Epithelial cell of prostate (primary cell): ENCODE results near the gene MSI2.
"Not testable (repeated sequence)": the region's sequence is repeated elsewhere in the genome, so short reads cannot be mapped to it uniquely, and the experiment has no call there.

Experiments used
- DNase-seq: peaks from one replicate; pipeline ENCODE4 v3.0.0-alpha.2; 2011; ENCODE audit warnings: low read depth, low spot score
- H3K27ac ChIP-seq: fragments of 450-650 bp; 2 replicates; pipeline ENCODE4 v1.5.1; 2017; ENCODE audit warnings: mild to moderate bottlenecking

Gene MSI2

DNA sequence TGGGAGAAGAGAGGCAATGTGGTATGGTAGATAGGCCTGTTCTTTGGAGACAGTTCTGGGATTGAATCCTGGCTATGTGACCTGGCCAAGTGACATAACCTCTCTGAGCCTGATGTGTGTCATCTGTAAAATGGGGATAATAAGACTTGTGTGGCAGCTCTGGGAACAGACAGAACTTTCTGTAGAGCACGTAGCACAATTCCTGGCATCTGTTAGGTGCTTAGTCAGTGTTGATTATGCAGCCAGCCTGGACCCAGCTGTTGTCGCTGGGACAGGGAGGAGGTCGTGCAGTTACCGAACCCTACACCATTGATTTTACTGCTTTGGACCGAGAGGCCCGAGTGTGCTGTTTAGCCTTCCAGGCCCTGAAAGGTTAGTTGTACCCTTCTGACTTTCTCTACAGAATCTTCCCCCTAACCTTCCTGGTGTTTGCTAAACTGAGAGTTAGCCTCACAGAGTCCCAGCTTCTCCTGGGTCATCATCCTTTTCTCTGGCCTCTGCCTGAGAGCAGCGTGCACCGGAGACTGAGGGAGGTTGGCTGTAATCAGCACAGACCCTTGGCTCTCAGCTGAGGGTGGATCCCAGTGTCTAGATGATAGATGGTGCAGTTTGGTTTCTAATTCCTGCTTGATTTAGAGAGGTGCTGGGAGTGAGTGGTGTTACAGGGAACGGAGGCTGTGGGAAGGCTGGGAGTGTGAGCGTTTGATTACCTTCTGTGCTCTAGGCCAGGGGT, 31.9 kb downstream of the MSI2 start:
- DNase-seq, result no peak
- no peak overlapping the region for H3K27ac ChIP-seq

DNA sequence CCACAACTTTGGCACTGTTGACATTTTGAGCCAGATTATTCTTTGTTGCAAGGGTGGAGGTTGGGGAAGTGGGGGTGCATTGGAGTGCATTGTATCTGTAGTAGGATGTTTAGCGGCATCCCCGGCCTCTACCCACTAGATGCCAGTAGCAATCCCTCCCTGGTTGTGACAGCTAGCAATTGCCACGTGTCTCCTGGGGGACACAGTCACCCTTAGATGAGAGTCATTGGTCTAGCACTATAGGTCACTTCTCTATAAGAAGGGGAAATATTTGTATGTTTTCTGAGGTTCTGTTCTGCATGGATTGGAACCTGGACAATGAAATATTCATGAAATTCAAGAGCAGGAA, 32.4 kb downstream of the MSI2 start:
- no peak overlapping the region for H3K27ac ChIP-seq
- DNase-seq, result no peak

GRCh38 chr17:57289130-57289529, 32.8 kb downstream of the MSI2 start:
- no peak for DNase-seq
- no peak overlapping the region for H3K27ac ChIP-seq

DNA sequence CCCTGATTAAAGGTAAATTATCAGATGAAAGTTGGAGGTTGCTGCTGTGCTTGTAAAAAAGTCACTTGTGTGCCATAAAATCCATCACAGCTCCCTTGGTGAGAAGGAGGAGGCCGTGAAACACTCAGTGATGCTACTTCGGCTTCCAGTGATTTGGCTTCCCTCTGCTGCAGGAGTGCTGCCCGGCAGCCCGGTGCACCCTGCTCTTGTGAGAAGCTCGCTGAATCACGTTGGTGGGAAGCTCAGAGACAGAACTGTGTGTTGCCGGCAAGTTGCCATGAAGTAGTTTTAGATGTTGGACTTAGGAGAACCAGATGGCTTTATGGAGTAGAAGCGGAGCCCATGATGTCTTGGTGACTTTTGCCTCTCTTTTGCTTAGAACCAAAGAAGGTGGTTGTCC, 33.3 kb downstream of the MSI2 start:
- H3K27ac ChIP-seq, result no peak overlapping the region
- DNase-seq, result no peak

GRCh38 chr17:57290981-57291380, 34.7 kb downstream of the MSI2 start:
- no peak overlapping the region for H3K27ac ChIP-seq

DNA sequence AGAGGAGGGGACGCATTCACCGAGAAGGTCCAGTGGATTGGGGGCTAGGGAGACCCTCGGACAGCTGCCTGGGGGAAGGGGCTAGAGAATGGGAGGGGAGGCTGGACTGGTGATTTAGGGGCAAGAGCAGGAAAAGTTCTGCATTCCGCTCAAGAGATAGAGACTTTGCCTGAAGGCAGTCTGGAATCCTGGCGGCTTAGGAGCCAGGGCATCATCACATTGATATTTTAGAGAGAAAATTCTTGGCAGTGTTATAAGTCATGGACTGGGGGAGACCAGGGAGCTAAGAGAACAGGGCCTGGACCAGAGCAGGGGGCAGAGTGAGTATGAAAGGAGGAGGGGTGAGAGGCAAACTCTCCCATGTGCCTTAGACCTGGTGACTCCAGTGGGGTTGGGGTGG, 35.8 kb downstream of the MSI2 start:
- DNase-seq, result no peak
- no peak overlapping the region for H3K27ac ChIP-seq

More at GRCh38 chr17:57290981-57291380, 34.7 kb downstream of the MSI2 start:
- DNase-seq, result no peak

DNA sequence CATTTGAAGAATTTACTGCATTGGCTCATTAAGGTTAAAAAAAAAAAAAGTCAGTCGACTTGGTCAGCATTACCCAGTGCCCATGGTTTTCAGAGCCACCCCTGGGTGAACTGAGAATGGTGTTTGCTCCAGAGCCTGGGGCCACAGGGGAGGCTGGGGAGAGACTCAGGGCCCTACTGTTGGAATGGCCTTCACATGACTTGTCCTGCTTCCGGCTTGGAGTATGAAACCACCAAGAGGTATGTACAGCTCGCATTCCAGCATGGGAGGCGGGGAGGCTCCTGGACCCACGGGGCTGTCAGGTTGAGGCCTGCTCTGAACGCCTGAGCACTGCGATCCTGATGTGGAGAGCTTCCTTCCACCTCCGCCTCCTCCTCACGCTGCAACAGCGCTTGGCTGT, 36.8 kb downstream of the MSI2 start:
- peak overlapping the region; percentile 69 for H3K27ac ChIP-seq
- DNase-seq, result peak; percentile 83

DNA sequence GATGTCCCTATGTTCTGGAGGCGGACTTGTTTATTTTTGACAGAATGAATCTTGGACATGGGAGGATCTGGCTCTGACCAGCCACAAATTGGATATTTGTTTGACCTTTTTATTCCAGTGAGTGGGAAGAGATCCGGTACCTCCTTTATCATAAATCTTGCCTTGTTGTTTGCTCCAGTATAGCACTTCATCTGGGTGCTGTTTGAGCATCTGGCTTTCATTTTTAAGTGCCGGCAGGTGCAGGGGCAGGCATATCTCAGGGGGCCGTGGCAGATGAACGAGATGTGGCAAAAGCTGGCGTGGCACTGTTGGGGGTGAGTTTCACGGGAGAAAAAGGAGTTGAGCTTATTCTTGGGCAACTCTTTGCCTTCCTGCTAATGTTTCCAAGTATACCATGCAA, 37.8 kb downstream of the MSI2 start:
- H3K27ac ChIP-seq, result no peak overlapping the region
- DNase-seq, result no peak

DNA sequence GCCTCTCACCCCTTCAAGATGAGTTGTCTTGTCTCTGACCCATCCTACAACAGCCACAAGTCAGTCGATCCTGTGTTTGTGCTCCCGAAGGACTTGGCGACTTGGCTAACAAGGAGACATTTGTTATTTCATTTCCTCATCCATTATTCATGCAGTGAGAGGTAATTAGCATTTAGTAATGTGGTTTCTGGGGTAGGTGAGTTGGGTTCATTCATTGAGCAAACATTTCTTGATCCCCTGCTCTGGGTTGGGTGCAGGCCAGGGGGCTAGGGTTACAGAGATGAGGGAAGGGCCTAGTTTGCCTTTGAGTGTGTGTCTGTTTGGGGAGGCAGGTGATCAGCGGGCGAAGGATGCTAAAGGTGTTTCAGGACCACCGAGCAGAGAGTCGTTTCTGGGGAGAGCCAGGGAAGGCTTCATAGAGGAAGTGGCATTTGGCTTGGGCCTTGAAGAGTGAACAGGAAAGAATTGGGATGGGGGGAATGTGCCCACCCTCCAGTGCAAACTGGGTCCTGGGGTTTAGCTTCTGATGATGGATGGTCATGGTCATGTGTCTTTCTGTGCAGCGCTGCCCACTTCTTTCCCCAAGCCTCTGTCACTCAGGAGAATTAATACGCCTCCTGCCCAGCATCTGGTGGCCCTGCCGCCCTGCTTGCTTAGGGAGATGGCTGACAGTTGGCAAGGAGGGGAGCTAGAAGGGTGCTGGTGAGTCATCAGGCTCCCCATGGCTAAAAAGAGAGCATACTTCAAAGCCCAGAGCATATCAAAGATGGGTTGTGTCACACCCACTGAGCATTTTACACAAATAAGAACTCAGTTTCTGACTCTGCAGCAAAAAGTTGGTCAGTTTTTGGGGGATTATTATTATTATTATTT, 38.5 kb downstream of the MSI2 start:
- no peak for DNase-seq

GRCh38 chr17:57295526-57296023, 39.3 kb downstream of the MSI2 start:
- H3K27ac ChIP-seq, result peak overlapping the region; percentile 55
- DNase-seq, result no peak

More for the DNA sequence above, 38.5 kb downstream of the MSI2 start:
- H3K27ac ChIP-seq, result peak overlapping the region; percentile 55

DNA sequence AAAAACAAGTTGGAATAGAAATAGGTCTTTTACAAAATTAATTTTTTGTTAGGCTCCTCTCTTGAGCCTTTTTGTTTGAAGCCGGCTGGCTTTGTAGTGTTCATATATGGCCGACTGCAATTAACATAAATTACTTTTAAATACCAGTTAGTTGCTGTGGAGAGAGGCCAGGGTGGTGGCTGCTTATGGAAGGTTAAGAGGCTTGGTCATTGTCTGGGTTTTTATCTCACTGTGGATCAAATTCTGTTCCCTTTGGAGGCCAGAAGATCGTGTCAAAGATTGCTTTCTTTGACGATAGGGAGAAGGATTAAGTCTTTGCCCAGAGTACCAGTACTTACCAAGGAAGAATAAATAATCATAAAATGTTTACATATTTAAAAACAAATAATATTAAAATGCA, 39.9 kb downstream of the MSI2 start:
- DNase-seq, result no peak
- H3K27ac ChIP-seq, result peak overlapping the region; percentile 55

DNA sequence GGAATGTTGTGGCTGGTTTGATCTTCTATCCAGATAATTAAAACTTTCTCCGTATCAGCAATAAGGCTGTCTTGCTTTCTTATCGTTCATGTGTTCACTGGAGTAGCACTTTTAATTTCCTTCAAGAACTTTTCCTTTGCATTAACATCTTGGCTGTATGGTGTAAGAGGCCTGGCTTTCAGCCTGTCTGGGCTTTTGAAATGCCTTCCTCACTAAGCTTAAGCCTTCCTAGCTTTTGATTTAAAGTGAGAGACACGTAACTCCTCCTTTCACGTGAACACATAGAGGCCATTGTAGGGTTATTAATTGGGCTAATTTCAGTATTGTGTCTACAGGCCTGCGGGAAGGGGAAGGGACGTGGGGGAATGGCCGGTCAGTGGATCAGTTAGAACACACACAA, 42.9 kb downstream of the MSI2 start:
- DNase-seq, result no peak
- H3K27ac ChIP-seq, result no peak overlapping the region

GRCh38 chr17:57300592-57300991, 44.3 kb downstream of the MSI2 start:
- DNase-seq, H3K27ac ChIP-seq: not testable (repeated sequence)

GRCh38 chr17:57302690-57303465, 46.6 kb downstream of the MSI2 start:
- H3K27ac ChIP-seq, result no peak overlapping the region
- DNase-seq, result no peak

DNA sequence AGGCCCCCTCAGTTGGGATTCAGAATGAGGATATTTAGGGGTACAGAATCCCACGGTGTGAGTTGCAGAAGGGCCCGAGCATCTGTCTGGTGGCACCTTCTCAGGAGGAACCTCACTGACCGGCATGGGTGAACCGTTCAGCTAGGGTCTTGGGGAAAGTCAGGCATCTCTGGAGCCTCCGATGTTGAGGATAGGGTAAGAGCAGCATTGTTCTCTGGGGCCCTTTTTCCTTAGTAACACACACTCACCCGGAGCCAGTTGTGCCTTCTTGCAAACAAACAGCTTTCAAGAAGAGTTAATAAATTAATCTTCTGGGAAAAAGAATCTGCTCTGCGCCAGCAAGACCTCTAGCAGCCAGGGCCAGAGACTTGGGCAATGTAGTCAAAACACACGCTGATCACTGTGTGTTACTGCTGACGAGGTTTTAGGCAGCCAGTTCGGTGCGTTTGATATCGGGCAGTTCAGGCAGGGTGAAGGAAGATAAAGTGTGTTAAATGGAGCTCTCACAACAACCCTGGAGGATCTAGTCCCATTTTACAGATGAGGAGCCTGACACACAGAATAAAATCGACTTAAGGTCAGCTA, 48.9 kb downstream of the MSI2 start:
- no peak for DNase-seq

DNA sequence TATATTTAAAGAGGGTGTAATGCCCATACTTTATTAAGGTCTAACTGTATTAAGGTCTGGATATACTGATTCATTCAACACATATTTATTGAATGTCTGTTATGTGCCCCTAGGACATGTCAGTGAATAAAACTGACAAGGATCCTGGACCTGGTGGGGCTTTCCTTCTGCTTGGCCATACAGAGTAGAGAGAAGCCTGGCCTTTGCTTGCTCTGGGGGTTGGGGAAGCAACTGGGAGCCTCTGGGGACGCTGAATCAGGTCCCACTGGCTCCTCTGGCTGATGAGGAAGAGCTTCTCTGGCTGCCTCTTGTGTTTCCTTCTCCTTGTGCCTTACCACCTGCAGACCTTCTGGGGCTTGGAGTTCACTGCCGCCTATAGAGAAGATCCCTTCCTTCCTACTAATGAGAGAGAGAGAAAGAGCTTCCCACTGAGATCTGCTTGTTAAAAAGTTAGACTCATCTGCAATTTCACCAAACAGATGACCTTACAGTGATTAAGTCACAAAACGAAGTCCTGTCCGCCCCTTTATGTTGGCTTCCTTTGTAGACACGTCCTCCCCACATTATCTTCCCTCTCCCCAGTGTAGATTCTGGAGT, 49.7 kb downstream of the MSI2 start:
- H3K27ac ChIP-seq, result no peak overlapping the region
- no peak for DNase-seq

More for the DNA sequence above, 48.9 kb downstream of the MSI2 start:
- H3K27ac ChIP-seq, result no peak overlapping the region

- DNase-seq, result no peak
- H3K27ac ChIP-seq, result peak overlapping the region; percentile 58
These were observed 52.3 kb downstream of the MSI2 start for GRCh38 chr17:57308543-57309186.

DNA sequence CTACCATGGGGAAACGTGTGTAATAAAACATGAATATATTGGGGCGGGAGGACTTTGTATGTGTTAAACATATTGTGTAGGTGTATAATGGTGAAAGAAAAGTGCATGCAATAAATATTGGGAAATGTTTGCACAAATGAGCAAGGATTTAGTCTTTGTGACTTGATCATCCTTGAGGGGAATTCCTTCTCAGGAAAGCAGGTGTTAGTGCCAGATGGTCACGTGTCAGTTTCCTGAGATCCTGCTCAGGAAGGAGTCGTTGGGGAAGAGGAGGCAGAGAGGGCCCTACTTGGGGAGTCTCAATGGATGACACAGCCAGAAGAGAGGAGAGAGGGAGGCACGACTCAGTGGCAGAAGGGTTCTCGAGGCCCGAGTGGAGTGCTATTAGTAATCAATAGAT, 53.2 kb downstream of the MSI2 start:
- DNase-seq, result no peak
- H3K27ac ChIP-seq, result peak overlapping the region; percentile 58
